Body of pancreas (tissue), 4 donors: Measurements from ENCODE around the gene DDIAS. TPM values are rescaled to one million over a fixed set of nuclear protein-coding genes. Genes with fewer than 3 reads are reported as not detected.

Source experiments
- ATAC-seq: fragments of 150-250 bp; one replicate; pipeline ENCODE4 v1.9.1; 2016
- DNase-seq, 4 donors: peaks; one replicate each; pipeline ENCODE4 v3.0.0-alpha.2; 2019
- H3K27ac ChIP-seq, 4 donors: fragments of 200-600 bp; sonication (generic); 1 replicate in 3 of 4; 2 replicates in 1 of 4; pipeline versions ENCODE4 v1.5.1 to v1.6.1; 2016 to 2019; ENCODE audit warnings: mild to moderate bottlenecking in 1 of 4, mixed read lengths in 1 of 4, moderate library complexity in 1 of 4
- H3K27me3 ChIP-seq, 2 donors: fragments of 200-600 bp; sonication (generic); one replicate each; pipeline ENCODE4 v1.6.0; 2016; ENCODE audit warnings: mild to moderate bottlenecking in 1 of 2
- H3K36me3 ChIP-seq, 2 donors: fragments of 200-600 bp; sonication (generic); replicated peaks in 1 of 2; 2 replicates each; pipeline ENCODE4 v1.5.1; 2016; ENCODE audit warnings: low read depth in 2 of 2; ENCODE audit not compliant: insufficient read depth in 1 of 2
- H3K4me1 ChIP-seq: fragments of 200-600 bp; sonication (generic); one replicate; pipeline ENCODE4 v1.6.0; 2016
- H3K4me3 ChIP-seq, 2 donors: fragments of 200-600 bp; sonication (generic); 1 replicate in 1 of 2; 2 replicates in 1 of 2; pipeline ENCODE4 v1.5.1; 2016 to 2019
- H3K9me3 ChIP-seq, 3 donors: fragments of 200-600 bp; sonication (generic); 1 replicate in 2 of 3; 2 replicates in 1 of 3; pipeline ENCODE4 v1.5.1; 2016
- POLR2A ChIP-seq, 3 donors: fragments of 450-650 bp; IDR thresholded peaks; one replicate each; pipeline ENCODE4 v1.6.1; 2016; ENCODE audit warnings: antibody characterized with exemption in 3 of 3, mild to moderate bottlenecking in 2 of 3
- WGBS, 2 donors: methylation state at CpG; one replicate each; pipeline ENCODE4 v1.1.5; 2017; 5-methylcytosine and 5-hydroxymethylcytosine counted together
- intact Hi-C: fragments of 100-400 bp; cut with DNase I; formaldehyde crosslinking; loops from one replicate; pipeline ENCODE4 v1.15.1; 2023
- total RNA-seq, 2 donors: library from RNA; depleted of rRNA; stranded (reverse); fragments of >200 nt; gene quantifications; one replicate each; pipeline ENCODE4 v1.1.0, GENCODE V29; 2016
- TF ChIP-seq, protein P1 (sequence below), 7 experiments: fragments of 450-650 bp in 4 of 7; fragments of 200-600 bp in 3 of 7; sonication (generic) in 3 of 7; IDR thresholded peaks; one replicate each; pipeline ENCODE4 v1.5.1; 2016 to 2019; ENCODE audit warnings: antibody characterized with exemption in 7 of 7

The DDIAS gene
- total RNA-seq, 2 donors from 2014 or later: not detected

- no peaks in the 10 kb centered on the region for H3K9me3 ChIP-seq
- H3K27ac ChIP-seq: no peak overlapping the region
- TF ChIP-seq, protein P1, sequence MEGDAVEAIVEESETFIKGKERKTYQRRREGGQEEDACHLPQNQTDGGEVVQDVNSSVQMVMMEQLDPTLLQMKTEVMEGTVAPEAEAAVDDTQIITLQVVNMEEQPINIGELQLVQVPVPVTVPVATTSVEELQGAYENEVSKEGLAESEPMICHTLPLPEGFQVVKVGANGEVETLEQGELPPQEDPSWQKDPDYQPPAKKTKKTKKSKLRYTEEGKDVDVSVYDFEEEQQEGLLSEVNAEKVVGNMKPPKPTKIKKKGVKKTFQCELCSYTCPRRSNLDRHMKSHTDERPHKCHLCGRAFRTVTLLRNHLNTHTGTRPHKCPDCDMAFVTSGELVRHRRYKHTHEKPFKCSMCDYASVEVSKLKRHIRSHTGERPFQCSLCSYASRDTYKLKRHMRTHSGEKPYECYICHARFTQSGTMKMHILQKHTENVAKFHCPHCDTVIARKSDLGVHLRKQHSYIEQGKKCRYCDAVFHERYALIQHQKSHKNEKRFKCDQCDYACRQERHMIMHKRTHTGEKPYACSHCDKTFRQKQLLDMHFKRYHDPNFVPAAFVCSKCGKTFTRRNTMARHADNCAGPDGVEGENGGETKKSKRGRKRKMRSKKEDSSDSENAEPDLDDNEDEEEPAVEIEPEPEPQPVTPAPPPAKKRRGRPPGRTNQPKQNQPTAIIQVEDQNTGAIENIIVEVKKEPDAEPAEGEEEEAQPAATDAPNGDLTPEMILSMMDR (IDR thresholded peaks at IDR 0.05): no peak
- TF ChIP-seq POLR2A (IDR thresholded peaks at IDR 0.05): no peak
- H3K36me3 ChIP-seq: peaks cover 0 to 2% of the 10 kb centered on the region in 2 donors
- no peak for ATAC-seq
- H3K27me3 ChIP-seq: no peaks in the 10 kb centered on the region
- no peaks in the 10 kb centered on the region for H3K4me1 ChIP-seq
- H3K4me3 ChIP-seq: no peak overlapping the region
- DNase-seq: no peak
- intact Hi-C loops: no loop called here
Measured at GRCh38 chr11:82980292-82980691, 78.8 kb downstream of the DDIAS start.

GRCh38 chr11:82980947-82981346, 79.4 kb downstream of the DDIAS start:
- Histone ChIP-seq H3K27ac (no peak overlapping the region), H3K9me3 (no peaks in the 10 kb centered on the region), H3K4me3 (no peak overlapping the region), H3K4me1 (no peaks in the 10 kb centered on the region), H3K27me3 (no peaks in the 10 kb centered on the region), H3K36me3 (peaks cover 0 to 2% of the 10 kb centered on the region in 2 donors)
- DNase-seq (no peak), ATAC-seq (no peak)
- intact Hi-C loops: no loop called here
- TF ChIP-seq POLR2A (IDR thresholded peaks at IDR 0.05): no peak
- TF ChIP-seq, protein P1 (IDR thresholded peaks at IDR 0.05): no peak
- 64 to 73% methylated on average over 4 of the region's 4 CpGs for WGBS, 2 donors

DNA sequence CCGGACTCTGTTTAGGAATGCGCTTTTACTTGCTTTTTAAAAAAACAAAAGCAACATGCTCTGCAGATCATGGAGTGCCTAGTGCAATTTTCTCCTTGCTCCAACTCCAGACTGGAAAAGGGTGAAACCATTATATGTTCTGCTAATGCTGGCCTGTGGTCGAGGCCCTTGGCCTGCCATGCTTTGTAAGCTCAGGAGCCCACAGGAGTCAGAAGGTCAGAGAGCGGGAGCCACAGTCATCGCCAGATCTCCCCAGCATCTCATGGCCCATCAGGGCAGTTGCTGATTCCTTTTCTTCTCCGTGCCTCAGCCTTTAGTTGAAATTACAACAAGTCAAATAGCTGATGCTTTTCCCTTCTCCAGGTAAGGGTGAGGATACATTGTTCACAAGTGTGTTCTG, 80.3 kb downstream of the DDIAS start:
- H3K36me3 ChIP-seq: peaks cover 0 to 2% of the 10 kb centered on the region in 2 donors
- H3K4me3 ChIP-seq: no peak overlapping the region
- no peaks in the 10 kb centered on the region for H3K4me1 ChIP-seq
- TF ChIP-seq POLR2A (IDR thresholded peaks at IDR 0.05): no peak
- TF ChIP-seq, protein P1 (IDR thresholded peaks at IDR 0.05): no peak
- no peak for ATAC-seq
- H3K27ac ChIP-seq: no peak overlapping the region
- H3K27me3 ChIP-seq: no peaks in the 10 kb centered on the region
- WGBS, 2 donors: 96 to 98% methylated on average over 6 of the region's 6 CpGs
- intact Hi-C loops: no loop called here
- no peak for DNase-seq
- no peaks in the 10 kb centered on the region for H3K9me3 ChIP-seq

Other genes starting within 250 kb of the DDIAS start
- gene FAM181B, start 167.9 kb upstream of the DDIAS start, total RNA-seq: 1 to 10 TPM; 1.0 to 5.9 TPM
- gene PRCP, start 1.3 kb upstream of the DDIAS start, total RNA-seq: 10 to 100 TPM; 16.8 to 38.9 TPM
- 10 to 100 TPM in 1 of 2 donors, 1 to 10 TPM in 1; 1.6 to 10.4 TPM for gene RAB30, start 170.2 kb downstream of the DDIAS start, total RNA-seq